ENCODE data around the gene PCDHGA6. TPM values are rescaled to one million over a fixed set of nuclear protein-coding genes. Genes with fewer than 3 reads are reported as not detected.

PCDHGA6 gene
- total and polyA plus RNA-seq, 9 of the 15 experiments (the other 6 are each of a cell fraction or from before 2014, with no cell fraction given), result 0.01 to 0.18 (median 0.09) TPM; not detected in 1

DNA sequence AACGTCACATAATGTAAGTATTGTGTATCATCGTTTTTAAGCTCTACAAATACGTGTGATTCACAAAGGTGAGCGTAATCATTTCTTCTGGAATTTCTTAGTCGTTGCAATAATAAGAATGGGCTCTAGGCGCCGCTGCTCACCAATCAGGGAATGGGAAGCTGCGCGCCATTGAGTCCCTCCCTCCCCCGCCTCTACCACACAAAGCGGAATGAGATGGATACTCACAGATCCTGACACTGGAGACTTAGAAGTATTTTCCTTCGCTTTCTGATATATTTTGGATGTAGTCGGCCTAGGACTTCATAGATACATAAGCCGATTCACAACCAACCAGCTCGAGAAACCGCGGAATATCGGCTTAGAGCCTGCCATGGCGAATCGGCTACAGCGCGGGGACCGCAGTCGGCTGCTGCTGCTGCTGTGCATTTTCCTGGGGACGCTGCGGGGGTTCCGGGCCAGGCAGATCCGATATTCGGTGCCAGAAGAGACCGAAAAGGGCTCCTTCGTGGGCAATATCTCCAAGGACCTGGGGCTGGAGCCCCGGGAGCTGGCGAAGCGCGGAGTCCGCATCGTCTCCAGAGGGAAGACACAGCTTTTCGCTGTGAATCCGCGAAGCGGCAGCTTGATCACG, 47.3 kb downstream of the PCDHGA6 start, which contains the start of gene PCDHGA11:
TSS of gene PCDHGA11 (plus strand) at position 197 of the 634 bp plus-strand sequence. CDS start at position 374, 177 bp downstream.
- POLR2A ChIA-PET, result interaction anchor here (0.6 to 1.5 kb wide), 3 partner anchors 8 to 535 kb away, joined by 3 to 7 read pairs (median 5); partner anchors contain the start of gene PCDHGA10
- CTCF ChIA-PET (ENCODE audit: low intra/inter-chr PET ratio), result interaction anchor here (0.6 to 2.0 kb wide), 8 partner anchors 9 to 519 kb away, joined by 3 to 6 read pairs (median 3); partner anchors contain the start of gene PCDHGA12
- no peaks in the 10 kb centered on the region for H3K79me2 ChIP-seq (ENCODE audit: control insufficient read depth, insufficient read depth, low read length)
- no peaks in the 10 kb centered on the region for H3K36me3 ChIP-seq (ENCODE audit: control insufficient read depth, insufficient read depth, low read length)
- no TSS peak for BruUV-seq (replicated peaks)
- H4K20me1 ChIP-seq (replicated peaks; ENCODE audit: control insufficient read depth, insufficient read depth, low read length), result no peaks in the 10 kb centered on the region
- ATAC-seq (peak; percentile 83), FAIRE-seq (peak; percentile 79), DNase-seq (ENCODE audit: extremely low read depth in 1 of 4, low spot score in 3 of 4) (peak; percentile 57 to 61 (median 59))
- H2AFZ ChIP-seq (ENCODE audit: low read depth, low read length), result peak within 1 kb of the TSS; percentile 27; the same call in 1 of the 2 replicates
- peak within 1 kb of the TSS; percentile 17; the same call in 1 of the 2 replicates for H3K4me3 ChIP-seq
- 30% methylated on average over 40 of the region's 42 CpGs for WGBS (ENCODE audit: insufficient coverage, low coverage, missing lambda C conversion rate)
- H3K27me3 ChIP-seq (ENCODE audit: control insufficient read depth in 2 of 2, insufficient read depth in 2 of 2, low read length in 2 of 2), result peaks cover 0 to 37% of the 10 kb centered on the region in 2 experiments; a peak in 3 of 5 replicates
- in situ Hi-C loops (cut with MboI), result loop anchor here (5.0 kb wide), 2 partner anchors 101 to 141 kb away; no protein-coding TSS in a partner anchor
- intact Hi-C loops (cut with micrococcal nuclease), result loop anchor here (2.0 to 5.0 kb wide), 2 partner anchors 91 to 138 kb away; no protein-coding TSS in a partner anchor
- 0 out of 2 replicates have a peak, but pooled peaks cover 1% of the 10 kb centered on the region for H3K9me3 ChIP-seq (replicated peaks; ENCODE audit: control insufficient read depth, insufficient read depth, low read depth, low read length)
- H3K4me2 ChIP-seq (ENCODE audit: insufficient read depth, low read length), result peak within 1 kb of the TSS; percentile 52
- H3K9ac ChIP-seq (ENCODE audit: insufficient read depth in 1 of 2, low read depth in 2 of 2, low read length in 2 of 2), result no peak within 1 kb of the TSS
- H3K9me1 ChIP-seq (ENCODE audit: control insufficient read depth, insufficient read depth, low read length), result no peaks in the 10 kb centered on the region
- peaks cover 0 to 23% of the 10 kb centered on the region in 2 experiments; a peak in 2 of 5 replicates for H3K4me1 ChIP-seq (replicated peaks in 1 of 2; ENCODE audit: control insufficient read depth in 2 of 2, insufficient read depth in 2 of 2, low read length in 2 of 2)
- H3K27ac ChIP-seq (ENCODE audit: extremely low read depth, low read depth, low read length), result no peak within 1 kb of the TSS
- TF ChIP-seq CBX3 (IDR thresholded peaks at IDR 0.05; ENCODE audit: borderline replicate concordance in 1 of 2, low read length in 2 of 2) (no peak), KLF6 (CRISPR knock-in tag; IDR thresholded peaks at IDR 0.05; ENCODE audit: borderline replicate concordance) (no peak), EGR1 (conservative IDR thresholded peaks at IDR 0.05) (0 out of 2 replicates have a peak, but pooled peaks have one; percentile 10), YY1 (IDR thresholded peaks at IDR 0.05; ENCODE audit: borderline replicate concordance in 1 of 3, control insufficient read depth in 1 of 3, extremely low read depth in 1 of 3, insufficient read depth in 3 of 3, insufficient read length in 1 of 3, insufficient replicate concordance in 2 of 3, low read depth in 1 of 3, low read length in 2 of 3) (peak in 1 of 3 experiments; percentile 47), KLF16 (IDR thresholded peaks at IDR 0.05) (0 out of 2 replicates have a peak, but pooled peaks have one; percentile 34), SMC3 (conservative IDR thresholded peaks at IDR 0.05; ENCODE audit: insufficient read depth, low read depth, low read length) (0 out of 2 replicates have a peak, but pooled peaks have one; percentile 14), MAZ (CRISPR knock-in tag; conservative IDR thresholded peaks at IDR 0.05 in 1 of 2, IDR thresholded peaks at IDR 0.05 in 1 of 2) (peak in 1 of 2 experiments; percentile 33; a peak in 1 of 4 replicates), RBBP5 (IDR thresholded peaks at IDR 0.05; ENCODE audit: borderline replicate concordance, insufficient read depth, low read length, poor library complexity, severe bottlenecking) (no peak), SRSF9 (IDR thresholded peaks at IDR 0.05; ENCODE audit: borderline replicate concordance, low read depth, low read length) (no peak)
- TF ChIP-seq, protein P1, sequence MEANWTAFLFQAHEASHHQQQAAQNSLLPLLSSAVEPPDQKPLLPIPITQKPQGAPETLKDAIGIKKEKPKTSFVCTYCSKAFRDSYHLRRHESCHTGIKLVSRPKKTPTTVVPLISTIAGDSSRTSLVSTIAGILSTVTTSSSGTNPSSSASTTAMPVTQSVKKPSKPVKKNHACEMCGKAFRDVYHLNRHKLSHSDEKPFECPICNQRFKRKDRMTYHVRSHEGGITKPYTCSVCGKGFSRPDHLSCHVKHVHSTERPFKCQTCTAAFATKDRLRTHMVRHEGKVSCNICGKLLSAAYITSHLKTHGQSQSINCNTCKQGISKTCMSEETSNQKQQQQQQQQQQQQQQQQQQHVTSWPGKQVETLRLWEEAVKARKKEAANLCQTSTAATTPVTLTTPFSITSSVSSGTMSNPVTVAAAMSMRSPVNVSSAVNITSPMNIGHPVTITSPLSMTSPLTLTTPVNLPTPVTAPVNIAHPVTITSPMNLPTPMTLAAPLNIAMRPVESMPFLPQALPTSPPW (CRISPR knock-in tag; IDR thresholded peaks at IDR 0.05), result peak; percentile 11; the same call in 1 of the 2 replicates
- TF ChIP-seq, protein P2, sequence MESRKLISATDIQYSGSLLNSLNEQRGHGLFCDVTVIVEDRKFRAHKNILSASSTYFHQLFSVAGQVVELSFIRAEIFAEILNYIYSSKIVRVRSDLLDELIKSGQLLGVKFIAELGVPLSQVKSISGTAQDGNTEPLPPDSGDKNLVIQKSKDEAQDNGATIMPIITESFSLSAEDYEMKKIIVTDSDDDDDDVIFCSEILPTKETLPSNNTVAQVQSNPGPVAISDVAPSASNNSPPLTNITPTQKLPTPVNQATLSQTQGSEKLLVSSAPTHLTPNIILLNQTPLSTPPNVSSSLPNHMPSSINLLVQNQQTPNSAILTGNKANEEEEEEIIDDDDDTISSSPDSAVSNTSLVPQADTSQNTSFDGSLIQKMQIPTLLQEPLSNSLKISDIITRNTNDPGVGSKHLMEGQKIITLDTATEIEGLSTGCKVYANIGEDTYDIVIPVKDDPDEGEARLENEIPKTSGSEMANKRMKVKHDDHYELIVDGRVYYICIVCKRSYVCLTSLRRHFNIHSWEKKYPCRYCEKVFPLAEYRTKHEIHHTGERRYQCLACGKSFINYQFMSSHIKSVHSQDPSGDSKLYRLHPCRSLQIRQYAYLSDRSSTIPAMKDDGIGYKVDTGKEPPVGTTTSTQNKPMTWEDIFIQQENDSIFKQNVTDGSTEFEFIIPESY (CRISPR knock-in tag; IDR thresholded peaks at IDR 0.05), result peak; percentile 73
- TF ChIP-seq, protein P3, sequence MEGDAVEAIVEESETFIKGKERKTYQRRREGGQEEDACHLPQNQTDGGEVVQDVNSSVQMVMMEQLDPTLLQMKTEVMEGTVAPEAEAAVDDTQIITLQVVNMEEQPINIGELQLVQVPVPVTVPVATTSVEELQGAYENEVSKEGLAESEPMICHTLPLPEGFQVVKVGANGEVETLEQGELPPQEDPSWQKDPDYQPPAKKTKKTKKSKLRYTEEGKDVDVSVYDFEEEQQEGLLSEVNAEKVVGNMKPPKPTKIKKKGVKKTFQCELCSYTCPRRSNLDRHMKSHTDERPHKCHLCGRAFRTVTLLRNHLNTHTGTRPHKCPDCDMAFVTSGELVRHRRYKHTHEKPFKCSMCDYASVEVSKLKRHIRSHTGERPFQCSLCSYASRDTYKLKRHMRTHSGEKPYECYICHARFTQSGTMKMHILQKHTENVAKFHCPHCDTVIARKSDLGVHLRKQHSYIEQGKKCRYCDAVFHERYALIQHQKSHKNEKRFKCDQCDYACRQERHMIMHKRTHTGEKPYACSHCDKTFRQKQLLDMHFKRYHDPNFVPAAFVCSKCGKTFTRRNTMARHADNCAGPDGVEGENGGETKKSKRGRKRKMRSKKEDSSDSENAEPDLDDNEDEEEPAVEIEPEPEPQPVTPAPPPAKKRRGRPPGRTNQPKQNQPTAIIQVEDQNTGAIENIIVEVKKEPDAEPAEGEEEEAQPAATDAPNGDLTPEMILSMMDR (IDR thresholded peaks at IDR 0.05 in 2 of 3, conservative IDR thresholded peaks at IDR 0.05 in 1 of 3; ENCODE audit: insufficient read depth in 2 of 3, low read depth in 1 of 3, low read length in 3 of 3), result peak; percentile 63 to 80 (median 74)
